Stomach (tissue), 4 donors: Measurements from ENCODE around the gene ACR.

Experiments
- CTCF ChIP-seq, 7 experiments: fragments of 450-650 bp in 4 of 7; fragments of 200-600 bp in 3 of 7; sonication (generic) in 3 of 7; IDR thresholded peaks; one replicate each; pipeline ENCODE4 v1.5.1; 2016 to 2019; ENCODE audit warnings: antibody characterized with exemption in 7 of 7, control low read depth in 2 of 7, mild to moderate bottlenecking in 1 of 7
- EP300 ChIP-seq: sonication (generic); formaldehyde crosslinking; IDR thresholded peaks from one replicate; pipeline ENCODE4 v1.6.1; 2017; ENCODE audit warnings: antibody characterized with exemption
- POLR2A ChIP-seq, 4 donors: fragments of 450-650 bp; IDR thresholded peaks; one replicate each; pipeline ENCODE4 v1.6.1; 2016; ENCODE audit warnings: antibody characterized with exemption in 4 of 4, control low read depth in 2 of 4, mild to moderate bottlenecking in 1 of 4, moderate library complexity in 1 of 4
- POLR2AphosphoS5 ChIP-seq, 3 donors: sonication (generic); formaldehyde crosslinking; IDR thresholded peaks; one replicate each; pipeline ENCODE4 v1.6.1; 2016; ENCODE audit warnings: antibody characterized with exemption in 3 of 3

- no peak for TF ChIP-seq CTCF (IDR thresholded peaks at IDR 0.05)
- no peak for TF ChIP-seq EP300
- TF ChIP-seq POLR2AphosphoS5 (IDR thresholded peaks at IDR 0.05), result no peak
- no peak for TF ChIP-seq POLR2A (IDR thresholded peaks at IDR 0.05)
Measured at GRCh38 chr22:50699001-50699755, 38.8 kb upstream of the ACR start.
